Neural progenitor cell (in vitro differentiated cells): ENCODE data around the gene RAVER2. TPM values are rescaled to one million over a fixed set of nuclear protein-coding genes. Genes with fewer than 3 reads are reported as not detected.
"Not testable (repeated sequence)": the region's sequence is repeated elsewhere in the genome, so short reads cannot be mapped to it uniquely, and the experiment has no call there.

Experiments
- DNase-seq: peaks from one replicate; pipeline ENCODE4 v3.0.0-alpha.2; 2016; ENCODE audit warnings: low spot score
- H2AFZ ChIP-seq: fragments of 200-600 bp; sonication (generic); replicated peaks from 2 replicates; pipeline ENCODE4 v1.6.1; 2016; ENCODE audit warnings: antibody characterized with exemption
- H3F3A ChIP-seq: fragments of 200-600 bp; sonication (generic); 2 replicates; pipeline ENCODE4 v1.6.1; 2016; ENCODE audit warnings: antibody characterized with exemption, low read depth
- H3K27ac ChIP-seq: fragments of 200-600 bp; sonication (generic); 2 replicates; pipeline ENCODE4 v1.5.1; 2016; ENCODE audit warnings: mild to moderate bottlenecking
- H3K27me3 ChIP-seq: fragments of 200-600 bp; sonication (generic); 2 replicates; pipeline ENCODE4 v1.6.1; 2016; ENCODE audit warnings: mild to moderate bottlenecking, moderate library complexity
- H3K36me3 ChIP-seq: fragments of 200-600 bp; sonication (generic); 2 replicates; pipeline ENCODE4 v1.5.1; 2016
- H3K4me1 ChIP-seq: fragments of 200-600 bp; sonication (generic); 2 replicates; pipeline ENCODE4 v1.6.1; 2016; ENCODE audit warnings: mixed run types
- H3K4me2 ChIP-seq: fragments of 200-600 bp; sonication (generic); 2 replicates; pipeline ENCODE4 v1.6.1; 2016
- H3K4me3 ChIP-seq: fragments of 200-600 bp; sonication (generic); 2 replicates; pipeline ENCODE4 v1.5.1; 2016
- H3K79me2 ChIP-seq: fragments of 200-600 bp; sonication (generic); 2 replicates; pipeline ENCODE4 v1.6.1; 2016; ENCODE audit warnings: low read depth
- H3K9ac ChIP-seq: fragments of 200-600 bp; sonication (generic); 2 replicates; pipeline ENCODE4 v1.6.1; 2016
- H3K9me3 ChIP-seq: fragments of 200-600 bp; sonication (generic); 2 replicates; pipeline ENCODE4 v1.5.1; 2016; ENCODE audit warnings: low read depth
- H4K20me1 ChIP-seq: fragments of 200-600 bp; sonication (generic); 2 replicates; pipeline ENCODE4 v1.6.1; 2016; ENCODE audit warnings: low read depth
- H3K27ac Mint-ChIP-seq: 3 replicates; pipeline ENCODE4 v1.8.0; 2021; ENCODE audit warnings: mixed read lengths
- H3K27me3 Mint-ChIP-seq: 2 replicates; pipeline ENCODE4 v1.8.0; 2022; ENCODE audit warnings: low read depth, mild to moderate bottlenecking, inconsistent platforms, moderate library complexity, mixed read lengths; ENCODE audit not compliant: insufficient read depth
- H3K36me3 Mint-ChIP-seq: 3 replicates; pipeline ENCODE4 v1.8.0; 2021; ENCODE audit warnings: mixed read lengths
- H3K4me1 Mint-ChIP-seq: 3 replicates; pipeline ENCODE4 v1.8.0; 2021; ENCODE audit warnings: mixed read lengths
- H3K4me3 Mint-ChIP-seq: 3 replicates; pipeline ENCODE4 v1.8.0; 2021; ENCODE audit warnings: mild to moderate bottlenecking, moderate library complexity, mixed read lengths
- H3K9me3 Mint-ChIP-seq: 3 replicates; pipeline ENCODE4 v1.8.0; 2020; ENCODE audit warnings: mixed read lengths
- CTCF ChIP-seq: fragments of 200-600 bp; sonication (generic); IDR thresholded peaks from 2 replicates; pipeline ENCODE4 v1.5.1; 2017; ENCODE audit warnings: antibody characterized with exemption, mild to moderate bottlenecking
- EZH2 ChIP-seq: fragments of 200-600 bp; sonication (generic); IDR thresholded peaks from 2 replicates; pipeline ENCODE4 v1.6.1; 2017; ENCODE audit warnings: antibody characterized with exemption, mild to moderate bottlenecking, moderate library complexity
- EZH2phosphoT487 ChIP-seq: fragments of 200-600 bp; sonication (generic); IDR thresholded peaks from 2 replicates; pipeline ENCODE4 v1.6.1; 2017; ENCODE audit warnings: antibody characterized with exemption
- total RNA-seq: library from RNA; depleted of rRNA; stranded (reverse); fragments of >200 nt; gene quantifications from 2 replicates; pipeline ENCODE4 v1.2.3, GENCODE V29; 2015; ENCODE audit warnings: low replicate concordance

The RAVER2 gene
- total RNA-seq, 1 donor from 2014 or later: 37.2 TPM

- Histone ChIP-seq H3K4me2 (no peak overlapping the region), H3K27me3 (no peaks in the 10 kb centered on the region), H3K4me1 (no peaks in the 10 kb centered on the region), H3K36me3 (peaks cover 11% of the 10 kb centered on the region), H3K27ac (no peak overlapping the region), H4K20me1 (no peaks in the 10 kb centered on the region), H3K4me3 (no peak overlapping the region), H3K9ac (no peak overlapping the region), H3F3A (no peaks in the 10 kb centered on the region), H3K79me2 (no peaks in the 10 kb centered on the region), H3K9me3 (no peaks in the 10 kb centered on the region), H2AFZ (no peak overlapping the region)
- Mint-ChIP-seq H3K36me3 (peaks cover 30% of the 10 kb centered on the region), H3K4me3 (no peak overlapping the region), H3K27ac (no peak overlapping the region), H3K27me3 (no peaks in the 10 kb centered on the region), H3K4me1 (no peaks in the 10 kb centered on the region), H3K9me3 (peaks cover 16% of the 10 kb centered on the region)
- TF ChIP-seq EZH2 (no peak), EZH2phosphoT487 (no peak), CTCF (no peak)
- DNase-seq: no peak
Measured at GRCh38 chr1:64775113-64775512, 30.2 kb downstream of the RAVER2 start.

- H3K27ac ChIP-seq, H3K79me2 ChIP-seq, H3K4me1 ChIP-seq, H3K4me2 ChIP-seq, H3F3A ChIP-seq, H4K20me1 ChIP-seq, H2AFZ ChIP-seq, H3K36me3 ChIP-seq, DNase-seq, H3K27ac Mint-ChIP-seq, H3K4me3 Mint-ChIP-seq, H3K9me3 Mint-ChIP-seq, H3K9ac ChIP-seq, H3K4me3 ChIP-seq, H3K27me3 Mint-ChIP-seq, H3K4me1 Mint-ChIP-seq, H3K9me3 ChIP-seq, H3K27me3 ChIP-seq: not testable (repeated sequence)
- peaks cover 26% of the 10 kb centered on the region for H3K36me3 Mint-ChIP-seq
Measured at GRCh38 chr1:64782044-64782443, 37.2 kb downstream of the RAVER2 start.

GRCh38 chr1:64782848-64783247, 38.0 kb downstream of the RAVER2 start:
- H3K4me1 ChIP-seq, H3K27me3 Mint-ChIP-seq, H3K9me3 Mint-ChIP-seq, H2AFZ ChIP-seq, H3K27me3 ChIP-seq, H3K36me3 ChIP-seq, H3K4me1 Mint-ChIP-seq, DNase-seq, H3K27ac ChIP-seq, H3K9me3 ChIP-seq, H3K4me3 Mint-ChIP-seq, H3K9ac ChIP-seq, H3K27ac Mint-ChIP-seq, H3K4me3 ChIP-seq, H3F3A ChIP-seq, H4K20me1 ChIP-seq, H3K79me2 ChIP-seq, H3K4me2 ChIP-seq: not testable (repeated sequence)
- H3K36me3 Mint-ChIP-seq: peaks cover 30% of the 10 kb centered on the region

GRCh38 chr1:64790832-64791487, 46.1 kb downstream of the RAVER2 start:
- Histone ChIP-seq H3K79me2 (no peaks in the 10 kb centered on the region), H2AFZ (no peak overlapping the region), H3K36me3 (peaks cover 28% of the 10 kb centered on the region), H3K9me3 (peaks cover 5% of the 10 kb centered on the region), H3F3A (no peaks in the 10 kb centered on the region), H3K9ac (no peak overlapping the region), H3K4me2 (no peak overlapping the region), H4K20me1 (no peaks in the 10 kb centered on the region), H3K27ac (no peak overlapping the region), H3K4me1 (no peaks in the 10 kb centered on the region), H3K4me3 (no peak overlapping the region), H3K27me3 (no peaks in the 10 kb centered on the region)
- H3K9me3 Mint-ChIP-seq: peaks cover 24% of the 10 kb centered on the region
- H3K27me3 Mint-ChIP-seq: no peaks in the 10 kb centered on the region
- no peak overlapping the region for H3K27ac Mint-ChIP-seq
- TF ChIP-seq CTCF: no peak
- no peak for TF ChIP-seq EZH2phosphoT487
- TF ChIP-seq EZH2: no peak
- H3K36me3 Mint-ChIP-seq: peaks cover 47% of the 10 kb centered on the region
- no peak for DNase-seq
- no peaks in the 10 kb centered on the region for H3K4me1 Mint-ChIP-seq
- H3K4me3 Mint-ChIP-seq: no peak overlapping the region
